A549 (cell line): ENCODE results near the gene ADGRB2. TPM values are rescaled to one million over a fixed set of nuclear protein-coding genes. Genes with fewer than 3 reads are reported as not detected.

Experiments
- ATAC-seq, 2 experiments: fragments of 200-7000 bp in 1 of 2; fragments of >200 bp in 1 of 2; cut with Nextera tagmentation in 1 of 2; cut with Tn5 transposase in 1 of 2; 3 replicates each; pipeline versions ENCODE4 v1.8.0 to v1.9.1; 2018 to 2020; ENCODE audit warnings: mild to moderate bottlenecking in 1 of 2, moderate library complexity in 1 of 2
- CTCF ChIA-PET: fragments of 300-600 bp; sonication (Branson Sonifier 250); formaldehyde crosslinking; extraction: SDS; loops from one replicate; lab custom pipeline; 2021; ENCODE audit warnings: antibody characterized with exemption, inconsistent platforms; lab: Yijun Ruan, JAX
- POLR2A ChIA-PET: fragments of 350-600 bp; formaldehyde crosslinking; extraction: SDS; loops from one replicate; lab custom pipeline; 2021; ENCODE audit warnings: antibody characterized with exemption, inconsistent platforms; lab: Yijun Ruan, JAX
- DNase-seq, 2 experiments: peaks; one replicate each; pipeline versions ENCODE4 v3.0.0 to v3.0.0-alpha.2; 2011 to 2016; ENCODE audit warnings: low read depth in 1 of 2, low spot score in 1 of 2
- FAIRE-seq: peaks from 2 replicates; lab custom pipeline; 2011; peaks lifted over from hg19 to GRCh38; lab: Jason Lieb, UNC
- H3K27ac ChIP-seq, 2 experiments: fragments of >200 bp; sonication (Bioruptor Twin); formaldehyde crosslinking; 3 replicates each; pipeline ENCODE4 v1.5.1; 2016 to 2017
- H3K4me1 ChIP-seq: fragments of >200 bp; sonication (Bioruptor Twin); formaldehyde crosslinking; 3 replicates; pipeline ENCODE4 v1.6.1; 2016
- H3K4me2 ChIP-seq: fragments of >200 bp; sonication (Bioruptor Twin); formaldehyde crosslinking; 3 replicates; pipeline ENCODE4 v1.6.1; 2016
- H3K4me3 ChIP-seq: fragments of >200 bp; sonication (Bioruptor Twin); formaldehyde crosslinking; 3 replicates; pipeline ENCODE4 v1.5.1; 2016
- H3K9me3 ChIP-seq: fragments of >200 bp; sonication (Bioruptor Twin); formaldehyde crosslinking; 3 replicates; pipeline ENCODE4 v1.6.1; 2016
- ATOH8 ChIP-seq: fragments of 250-450 bp; sonication (Bioruptor Pico); IDR thresholded peaks from 2 replicates; pipeline ENCODE4 v1.5.0; 2020; ENCODE audit warnings: low read depth, mild to moderate bottlenecking, moderate library complexity
- BCL3 ChIP-seq: fragments of >200 bp; sonication (Bioruptor Twin); formaldehyde crosslinking; IDR thresholded peaks from 3 replicates; pipeline ENCODE4 v1.6.1; 2016
- BHLHE40 ChIP-seq: IDR thresholded peaks from 2 replicates; pipeline ENCODE4 v1.6.1; 2012; ENCODE audit warnings: low read depth, low read length, inconsistent platforms
- CBX8 ChIP-seq: fragments of 200-600 bp; sonication (generic); IDR thresholded peaks from 2 replicates; pipeline ENCODE4 v1.6.1; 2016
- CEBPB ChIP-seq, 2 experiments: fragments of >200 bp in 1 of 2; sonication (Bioruptor Twin) in 1 of 2; formaldehyde crosslinking in 1 of 2; IDR thresholded peaks; 2 replicates each; pipeline ENCODE4 v1.6.1; 2012 to 2016
- CHD2 ChIP-seq: fragments of 150-350 bp; IDR thresholded peaks from 2 replicates; pipeline ENCODE4 v1.6.1; 2014; ENCODE audit warnings: low read length; ENCODE audit not compliant: partially characterized antibody
- CTCF ChIP-seq: fragments of >200 bp; sonication (Bioruptor Twin); formaldehyde crosslinking; IDR thresholded peaks from 3 replicates; pipeline ENCODE4 v1.5.1; 2016
- EHMT2 ChIP-seq: fragments of 200-600 bp; sonication (generic); IDR thresholded peaks from 2 replicates; pipeline ENCODE4 v1.6.1; 2016; ENCODE audit warnings: antibody characterized with exemption, low read depth, mild to moderate bottlenecking, moderate library complexity
- ELK1 ChIP-seq: fragments of 150-350 bp; IDR thresholded peaks from 2 replicates; pipeline ENCODE4 v1.6.1; 2014; ENCODE audit warnings: low read depth, mild to moderate bottlenecking, low read length
- EP300 ChIP-seq, 2 experiments: fragments of >200 bp; sonication (Bioruptor Twin); formaldehyde crosslinking; IDR thresholded peaks; 2 replicates in 1 of 2; 3 replicates in 1 of 2; pipeline ENCODE4 v1.6.1; 2016 to 2017
- ESRRA ChIP-seq: fragments of 150-350 bp; IDR thresholded peaks from 2 replicates; pipeline ENCODE4 v1.6.1; 2014; ENCODE audit warnings: mild to moderate bottlenecking, low read length, borderline replicate concordance
- FOSL2 ChIP-seq, 2 experiments: fragments of 450-650 bp in 1 of 2; fragments of >200 bp in 1 of 2; sonication (Bioruptor Twin) in 1 of 2; formaldehyde crosslinking; IDR thresholded peaks; 2 replicates each; pipeline versions ENCODE4 v1.5.0 to v1.6.1; 2016 to 2020; ENCODE audit warnings: mild to moderate bottlenecking in 1 of 2, moderate library complexity in 1 of 2
- GATA3 ChIP-seq: IDR thresholded peaks from 2 replicates; pipeline ENCODE4 v1.6.1; 2012; ENCODE audit warnings: borderline replicate concordance
- HDAC2 ChIP-seq: fragments of 200-600 bp; sonication (generic); IDR thresholded peaks from 2 replicates; pipeline ENCODE4 v1.6.1; 2016
- HOXA7 ChIP-seq: fragments of 250-450 bp; sonication (Bioruptor Pico); IDR thresholded peaks from 2 replicates; pipeline ENCODE4 v1.5.0; 2020; ENCODE audit warnings: mild to moderate bottlenecking, moderate library complexity
- JUNB ChIP-seq: fragments of >200 bp; sonication (Bioruptor Twin); formaldehyde crosslinking; IDR thresholded peaks from 2 replicates; pipeline ENCODE4 v1.6.1; 2016
- KDM5A ChIP-seq: fragments of 200-600 bp; sonication (generic); IDR thresholded peaks from 2 replicates; pipeline ENCODE4 v1.6.1; 2016; ENCODE audit warnings: antibody characterized with exemption, mild to moderate bottlenecking
- MAFK ChIP-seq: fragments of 450-650 bp; IDR thresholded peaks from 2 replicates; pipeline ENCODE4 v1.6.1; 2014; ENCODE audit not compliant: partially characterized antibody
- MAZ ChIP-seq: fragments of 150-350 bp; IDR thresholded peaks from 2 replicates; pipeline ENCODE4 v1.6.1; 2014; ENCODE audit warnings: antibody characterized with exemption, low read depth, low read length, borderline replicate concordance
- MYC ChIP-seq: IDR thresholded peaks from 2 replicates; pipeline ENCODE4 v1.6.1; 2012; ENCODE audit warnings: mild to moderate bottlenecking, inconsistent platforms, low read length, improper control_type of control experiment, borderline replicate concordance
- PBX3 ChIP-seq: IDR thresholded peaks from 2 replicates; pipeline ENCODE4 v1.6.1; 2012
- PHF8 ChIP-seq: fragments of 200-600 bp; sonication (generic); IDR thresholded peaks from 2 replicates; pipeline ENCODE4 v1.6.1; 2016; ENCODE audit warnings: low read depth, mild to moderate bottlenecking, antibody characterized with exemption, moderate library complexity, borderline replicate concordance
- POLR2A ChIP-seq: IDR thresholded peaks from 2 replicates; pipeline ENCODE4 v1.6.1; 2012; ENCODE audit warnings: mild to moderate bottlenecking, low read length
- POLR2AphosphoS2 ChIP-seq: conservative IDR thresholded peaks from 2 replicates; pipeline ENCODE4 v1.6.1; 2012; ENCODE audit warnings: low read length, improper control_type of control experiment, inconsistent platforms
- RAD21 ChIP-seq, 2 experiments: fragments of >200 bp in 1 of 2; sonication (Bioruptor Twin) in 1 of 2; formaldehyde crosslinking in 1 of 2; IDR thresholded peaks in 1 of 2; conservative IDR thresholded peaks in 1 of 2; 2 replicates in 1 of 2; 3 replicates in 1 of 2; pipeline ENCODE4 v1.6.1; 2012 to 2018; ENCODE audit warnings: inconsistent platforms in 1 of 2
- RCOR1 ChIP-seq: fragments of 150-350 bp; IDR thresholded peaks from 2 replicates; pipeline ENCODE4 v1.6.1; 2014; ENCODE audit warnings: antibody characterized with exemption, low read length, low read depth
- SMC3 ChIP-seq: fragments of >200 bp; sonication (Bioruptor Twin); formaldehyde crosslinking; IDR thresholded peaks from 3 replicates; pipeline ENCODE4 v1.6.1; 2018; ENCODE audit warnings: inconsistent platforms
- SREBF2 ChIP-seq: fragments of 450-650 bp; IDR thresholded peaks from 2 replicates; pipeline ENCODE4 v1.6.1; 2014; ENCODE audit warnings: mild to moderate bottlenecking, moderate library complexity
- ZNF302 ChIP-seq: fragments of 250-450 bp; sonication (Bioruptor Pico); IDR thresholded peaks from 2 replicates; pipeline ENCODE4 v1.9.0; 2021; ENCODE audit warnings: inconsistent platforms, mild to moderate bottlenecking, moderate library complexity
- WGBS: methylation state at CpG from one replicate; pipeline ENCODE4 v1.1.6; 2017; ENCODE audit errors: missing lambda C conversion rate; 5-methylcytosine and 5-hydroxymethylcytosine counted together
- polyA plus RNA-seq, 4 experiments: library from polyadenylated mRNA; depleted of rRNA in 3 of 4; stranded (reverse); fragments of >200 nt; fragmentation: RNase III in 1 of 4; extraction: RNeasy Plus Mini Kit Qiagen cat#74134 plus additional on column Dnase treatment in 1 of 4; gene quantifications; 2 replicates in 3 of 4; 3 replicates in 1 of 4; pipeline ENCODE4 v1.2.3, GENCODE V29; 2011 to 2017
- TF ChIP-seq, protein P1 (sequence below): IDR thresholded peaks from 2 replicates; pipeline ENCODE4 v1.6.1; 2012

ADGRB2 gene
- polyA plus RNA-seq, 2 of the 4 experiments (the other 2 are of a cell fraction) = 2.3 to 6.6 TPM

DNA sequence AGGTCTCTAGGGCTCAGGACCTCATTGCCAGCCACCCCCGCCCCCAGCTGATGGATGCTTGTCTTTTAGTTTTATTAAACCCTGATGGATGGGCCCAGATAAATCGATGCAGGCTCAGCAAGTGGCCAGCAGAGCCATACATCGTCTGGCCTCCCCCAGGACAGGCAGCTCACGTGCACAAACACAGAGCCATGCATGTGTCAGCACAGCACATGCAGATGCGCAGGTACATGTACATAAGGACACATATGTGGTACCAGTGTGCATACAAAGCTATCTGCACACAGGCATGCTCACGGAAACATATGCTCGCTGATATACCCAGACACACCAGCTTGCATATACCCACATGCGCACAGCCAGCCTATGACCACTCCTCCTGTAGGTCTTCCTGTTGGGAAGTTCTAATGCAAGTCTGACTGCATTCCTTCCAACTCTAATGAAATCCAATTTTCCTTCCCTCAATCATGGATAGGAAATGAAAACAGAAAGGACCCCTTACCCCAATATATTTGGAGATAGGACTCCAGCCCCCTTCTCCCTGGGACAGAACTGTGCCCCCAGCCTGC lies 61.2 kb downstream of the ADGRB2 start (continued):
- TF ChIP-seq HDAC2 (no peak), CEBPB (IDR thresholded peaks at IDR 0.05) (no peak), PHF8 (no peak), ZNF302 (CRISPR knock-in tag) (no peak), CHD2 (no peak), CTCF (no peak)

DNA sequence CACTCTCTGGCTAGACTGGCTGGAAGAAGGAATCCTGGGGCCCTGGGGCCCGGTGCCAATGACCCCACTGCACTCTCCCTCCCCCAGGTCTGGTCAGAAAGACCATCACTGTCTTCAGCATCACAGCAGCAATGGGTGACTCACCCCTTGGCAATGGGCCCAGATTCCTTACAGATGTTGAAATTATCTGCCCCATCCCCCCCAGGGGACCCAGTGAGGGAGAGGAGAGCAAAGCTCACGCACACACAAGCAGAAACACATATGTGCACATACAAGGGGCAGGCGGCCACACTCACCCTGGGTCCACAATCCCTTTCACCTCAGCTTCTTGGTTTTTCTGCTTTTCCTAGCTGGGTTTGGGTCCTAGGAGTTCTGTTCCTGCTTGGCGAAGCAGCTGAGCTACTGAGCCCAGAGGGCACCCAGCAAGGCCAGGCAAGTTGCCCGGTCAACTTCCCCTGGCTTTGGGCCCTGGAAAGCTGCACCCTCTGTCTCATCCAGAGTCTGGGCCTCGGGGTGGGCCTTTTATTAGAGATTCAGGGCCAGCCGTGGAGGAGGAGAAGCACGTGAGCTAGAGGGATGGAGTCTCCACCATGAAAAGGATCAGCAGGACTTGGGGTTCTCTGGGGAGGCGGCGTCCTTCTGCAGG lies 62.9 kb downstream of the ADGRB2 start:
- H3K4me3 ChIP-seq = no peak overlapping the region
- H3K4me2 ChIP-seq = peak overlapping the region; percentile 86
- no peaks in the 10 kb centered on the region for H3K9me3 ChIP-seq
- peak; percentile 79 to 89 for DNase-seq
- peaks cover 55% of the 10 kb centered on the region for H3K4me1 ChIP-seq
- peak; percentile 72 to 80 for ATAC-seq
- H3K27ac ChIP-seq = peak overlapping the region; percentile 95 to 96
- WGBS = 24% methylated on average over 6 of the region's 10 CpGs
- CTCF ChIA-PET = interaction anchor here (1.1 to 8.9 kb wide), 11 partner anchors 11 to 88 kb away, joined by 3 to 112 read pairs (median 4); no protein-coding TSS in a partner anchor
- no peak for FAIRE-seq
- POLR2A ChIA-PET = interaction anchor here (1.0 to 2.6 kb wide), 8 partner anchors 11 to 57 kb away, joined by 3 to 30 read pairs (median 6); partner anchors contain the start of gene PEF1
- TF ChIP-seq BHLHE40 (no peak), MAFK (no peak), RCOR1 (no peak), EP300 (IDR thresholded peaks at IDR 0.05) (peak; percentile 48 to 67; a peak in 2 of 5 replicates), FOSL2 (IDR thresholded peaks at IDR 0.05) (peak; percentile 70; the same call in 1 of the 2 replicates), FOSL2 (CRISPR knock-in tag; IDR thresholded peaks at IDR 0.05) (peak; percentile 97), EHMT2 (no peak), JUNB (peak; percentile 82), ATOH8 (no peak), POLR2A (no peak), ESRRA (no peak), MYC (no peak; the same call in 1 of the 2 replicates), MAZ (no peak), ELK1 (no peak), CEBPB (IDR thresholded peaks at IDR 0.05) (peak; percentile 67 to 93), KDM5A (no peak), PBX3 (peak; percentile 36; the same call in 1 of the 2 replicates), SMC3 (no peak), RAD21 (conservative IDR thresholded peaks at IDR 0.05 in 1 of 2, IDR thresholded peaks at IDR 0.05 in 1 of 2) (peak; percentile 10 to 33; a peak in 2 of 5 replicates), CHD2 (peak; percentile 21), CBX8 (no peak), HOXA7 (CRISPR knock-in tag) (no peak), GATA3 (peak; percentile 79), BCL3 (peak; percentile 18; the same call in 1 of the 3 replicates), HDAC2 (no peak), ZNF302 (CRISPR knock-in tag) (no peak), POLR2AphosphoS2 (no peak), SREBF2 (no peak)
- TF ChIP-seq, protein P1, sequence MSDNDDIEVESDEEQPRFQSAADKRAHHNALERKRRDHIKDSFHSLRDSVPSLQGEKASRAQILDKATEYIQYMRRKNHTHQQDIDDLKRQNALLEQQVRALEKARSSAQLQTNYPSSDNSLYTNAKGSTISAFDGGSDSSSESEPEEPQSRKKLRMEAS = peak; percentile 61
